NCI-H1930 (cell line): ENCODE results near the gene DHX30.
"Not testable (repeated sequence)": the region's sequence is repeated elsewhere in the genome, so short reads cannot be mapped to it uniquely, and the experiment has no call there.

Source experiments
- DNase-seq, 2 experiments: peaks; one replicate each; lab custom pipeline; 2025; lab: John Stamatoyannopoulos, UW

DHX30 gene, protein sequence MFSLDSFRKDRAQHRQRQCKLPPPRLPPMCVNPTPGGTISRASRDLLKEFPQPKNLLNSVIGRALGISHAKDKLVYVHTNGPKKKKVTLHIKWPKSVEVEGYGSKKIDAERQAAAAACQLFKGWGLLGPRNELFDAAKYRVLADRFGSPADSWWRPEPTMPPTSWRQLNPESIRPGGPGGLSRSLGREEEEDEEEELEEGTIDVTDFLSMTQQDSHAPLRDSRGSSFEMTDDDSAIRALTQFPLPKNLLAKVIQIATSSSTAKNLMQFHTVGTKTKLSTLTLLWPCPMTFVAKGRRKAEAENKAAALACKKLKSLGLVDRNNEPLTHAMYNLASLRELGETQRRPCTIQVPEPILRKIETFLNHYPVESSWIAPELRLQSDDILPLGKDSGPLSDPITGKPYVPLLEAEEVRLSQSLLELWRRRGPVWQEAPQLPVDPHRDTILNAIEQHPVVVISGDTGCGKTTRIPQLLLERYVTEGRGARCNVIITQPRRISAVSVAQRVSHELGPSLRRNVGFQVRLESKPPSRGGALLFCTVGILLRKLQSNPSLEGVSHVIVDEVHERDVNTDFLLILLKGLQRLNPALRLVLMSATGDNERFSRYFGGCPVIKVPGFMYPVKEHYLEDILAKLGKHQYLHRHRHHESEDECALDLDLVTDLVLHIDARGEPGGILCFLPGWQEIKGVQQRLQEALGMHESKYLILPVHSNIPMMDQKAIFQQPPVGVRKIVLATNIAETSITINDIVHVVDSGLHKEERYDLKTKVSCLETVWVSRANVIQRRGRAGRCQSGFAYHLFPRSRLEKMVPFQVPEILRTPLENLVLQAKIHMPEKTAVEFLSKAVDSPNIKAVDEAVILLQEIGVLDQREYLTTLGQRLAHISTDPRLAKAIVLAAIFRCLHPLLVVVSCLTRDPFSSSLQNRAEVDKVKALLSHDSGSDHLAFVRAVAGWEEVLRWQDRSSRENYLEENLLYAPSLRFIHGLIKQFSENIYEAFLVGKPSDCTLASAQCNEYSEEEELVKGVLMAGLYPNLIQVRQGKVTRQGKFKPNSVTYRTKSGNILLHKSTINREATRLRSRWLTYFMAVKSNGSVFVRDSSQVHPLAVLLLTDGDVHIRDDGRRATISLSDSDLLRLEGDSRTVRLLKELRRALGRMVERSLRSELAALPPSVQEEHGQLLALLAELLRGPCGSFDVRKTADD

GRCh38 chr3:47802734-47803479 is at the start of gene DHX30:
Gene DHX30, plus strand, starts transcription at chr3:47803138. Its CDS starts 7,546 bp downstream, at chr3:47810684.
- DNase-seq = peak; percentile 49 to 64

DNA sequence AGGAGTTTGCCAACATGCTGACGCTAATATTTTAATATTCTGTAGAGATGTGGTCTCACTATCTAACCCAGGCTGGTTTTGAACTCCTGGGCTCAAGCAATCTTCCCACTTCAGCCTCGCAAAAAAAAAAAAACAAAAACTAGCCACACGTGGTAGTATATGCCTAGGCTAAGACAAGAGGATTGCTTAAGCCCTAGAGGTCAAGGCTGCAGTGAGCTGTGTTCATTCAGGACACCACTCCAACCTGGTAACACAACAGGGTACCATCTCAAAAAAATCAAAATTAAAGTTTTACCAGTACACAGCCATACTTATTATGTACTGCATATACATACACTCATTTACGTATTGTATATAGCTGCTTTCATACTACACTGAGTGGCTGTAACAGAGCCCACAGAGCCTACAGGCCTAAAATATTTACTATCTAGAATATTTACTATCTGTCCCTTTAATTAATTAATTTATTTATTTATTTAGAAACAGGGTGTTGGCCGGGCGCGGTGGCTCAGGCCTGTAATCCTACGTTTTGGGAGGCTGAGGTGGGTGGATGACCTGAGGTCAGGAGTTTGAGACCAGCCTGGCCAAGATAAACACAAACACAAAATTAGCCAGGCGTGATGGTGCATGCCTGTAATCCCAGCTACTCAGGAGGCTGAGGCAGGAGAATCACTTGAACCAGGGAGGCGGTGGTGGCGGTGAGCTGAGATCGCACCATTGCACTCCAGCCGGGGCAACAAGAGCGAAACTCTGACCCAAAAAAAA is 44.5 kb upstream of the DHX30 start:
- no peak for DNase-seq

- not testable (repeated sequence) for DNase-seq
These were observed 42.7 kb upstream of the DHX30 start for GRCh38 chr3:47760207-47760606.

DNA sequence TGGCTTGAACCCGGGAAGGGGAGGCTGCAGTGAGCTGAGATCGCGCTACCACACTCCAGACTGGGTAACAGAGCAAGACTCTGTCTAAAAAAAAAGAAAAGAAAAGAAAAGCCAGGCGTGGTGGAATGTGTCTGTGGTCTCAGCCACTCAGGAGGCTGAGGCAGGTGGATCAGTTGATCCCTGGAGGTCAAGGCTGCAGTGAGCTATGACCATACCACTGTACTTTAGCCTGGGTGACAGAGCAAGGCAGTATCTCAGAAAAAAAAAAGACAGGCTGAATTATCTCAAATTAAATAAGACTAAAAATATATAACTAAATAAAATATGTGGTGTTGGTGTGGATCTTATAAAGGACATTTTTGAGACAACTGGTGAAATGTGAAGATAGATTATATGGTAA is 41.9 kb upstream of the DHX30 start:
- DNase-seq = no peak

- no peak for DNase-seq
These were observed 40.7 kb upstream of the DHX30 start for GRCh38 chr3:47762233-47762632.

DNA sequence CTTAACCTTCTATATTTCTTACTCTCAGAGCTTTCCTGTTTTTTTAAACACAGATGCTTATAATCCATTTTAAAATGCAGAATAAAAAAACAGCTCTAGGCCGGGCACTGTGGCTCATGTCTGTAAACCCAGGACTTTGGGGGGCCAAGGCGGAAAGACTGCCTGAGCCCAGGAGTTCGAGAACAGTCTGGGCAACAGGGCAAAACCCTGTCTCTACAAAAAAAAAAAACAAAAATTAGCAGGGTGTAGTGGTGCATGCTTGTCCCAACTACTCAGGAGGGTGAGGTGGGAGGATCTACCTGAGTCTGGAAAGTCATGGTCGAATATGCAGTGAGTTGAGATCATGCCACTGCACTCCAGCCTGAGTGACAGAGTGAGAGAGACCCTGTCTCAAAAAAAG is 36.8 kb upstream of the DHX30 start:
- no peak for DNase-seq

GRCh38 chr3:47772047-47772446 is 30.9 kb upstream of the DHX30 start:
- DNase-seq = no peak

GRCh38 chr3:47772788-47773187 is 30.1 kb upstream of the DHX30 start:
- DNase-seq = no peak

- no peak for DNase-seq
These were observed 24.2 kb upstream of the DHX30 start for GRCh38 chr3:47778746-47779145.

DNA sequence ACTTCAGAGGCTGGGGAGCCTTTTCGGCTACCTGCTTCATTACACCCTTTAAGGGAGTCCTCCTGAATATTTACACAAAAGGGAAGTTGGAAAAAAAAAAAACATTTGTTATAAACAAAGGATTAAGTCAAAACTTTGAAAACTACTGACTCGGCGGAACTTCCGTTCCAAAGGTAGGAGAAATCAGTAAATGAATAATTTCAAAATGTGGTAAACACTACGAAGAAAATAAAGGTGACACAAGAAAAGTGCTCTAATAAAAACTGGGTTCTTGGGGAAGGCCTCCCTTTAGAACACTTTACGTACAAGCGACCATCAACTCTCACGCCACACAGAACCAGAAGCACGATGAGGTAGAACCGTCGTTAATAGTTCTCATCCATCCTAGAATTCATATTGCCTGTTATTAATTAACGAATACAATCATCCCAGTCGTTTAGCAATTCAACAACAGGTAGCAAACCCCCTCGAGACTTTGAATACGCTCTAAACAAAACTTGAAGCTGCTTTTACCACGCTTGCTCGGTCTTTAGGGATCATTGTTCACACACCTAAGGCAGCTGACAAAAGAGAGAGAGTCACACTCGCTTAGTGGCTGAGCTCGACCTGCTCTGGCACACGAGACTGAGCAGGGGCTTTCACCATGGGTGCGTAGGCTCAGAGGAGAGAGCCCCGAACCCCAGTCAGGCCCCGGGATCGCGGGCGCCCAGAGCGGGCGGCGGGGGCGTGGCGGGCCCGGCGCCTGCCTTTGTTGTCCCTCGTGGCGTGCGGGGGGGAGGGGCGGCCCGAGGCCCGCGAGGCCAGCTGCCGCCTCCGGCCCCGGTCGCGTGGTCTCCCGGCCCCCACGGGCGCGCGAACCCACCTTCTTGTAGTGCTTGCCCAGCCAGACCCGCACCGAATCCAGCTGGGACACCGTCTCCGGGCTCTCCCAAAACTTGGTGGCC is 21.9 kb upstream of the DHX30 start:
- peak in 1 of 2 experiments; percentile 19 for DNase-seq

DNA sequence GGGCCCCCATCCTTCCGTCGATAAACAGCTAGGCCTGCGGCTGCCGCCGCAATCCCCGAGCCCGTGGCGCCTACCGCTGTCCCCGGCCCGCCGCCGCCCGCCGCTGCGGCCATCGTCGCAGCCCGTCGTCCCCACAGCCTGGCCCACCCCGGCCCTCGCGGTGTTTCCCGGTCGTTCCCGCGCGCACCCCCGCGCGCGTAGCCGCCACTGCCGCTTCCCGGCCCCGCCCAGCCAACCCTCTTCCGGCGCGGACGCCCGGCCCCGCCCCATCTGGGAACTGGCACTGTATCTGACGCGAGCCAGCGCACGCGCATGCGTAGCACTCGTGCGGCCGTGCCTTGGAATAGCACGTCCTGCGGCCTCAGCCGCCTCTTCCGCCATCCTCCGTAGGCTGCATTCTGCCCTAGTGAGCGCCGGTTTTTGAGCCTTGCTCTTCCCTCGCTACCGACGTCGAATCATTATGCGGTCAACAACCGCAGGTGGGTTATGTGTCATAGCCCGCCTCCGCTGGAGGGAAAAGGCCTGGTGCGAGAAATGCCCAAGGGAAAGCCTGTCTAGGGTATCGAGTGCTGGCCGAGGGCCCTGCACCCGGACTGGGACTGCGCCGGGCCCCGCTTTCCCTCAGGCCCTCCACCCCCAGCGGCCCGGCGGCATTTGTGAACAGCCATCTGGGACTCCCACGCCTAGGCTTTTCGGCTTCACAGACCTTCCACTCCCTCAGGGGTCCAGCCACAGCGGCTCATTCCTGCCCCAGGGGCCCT is 21.1 kb upstream of the DHX30 start, which contains the start of gene SMARCC1:
SMARCC1 (minus strand) TSS at position 209 of the 761 bp plus-strand sequence; CDS start at position 113, 96 bp downstream.
- DNase-seq = peak; percentile 84 to 90

DNA sequence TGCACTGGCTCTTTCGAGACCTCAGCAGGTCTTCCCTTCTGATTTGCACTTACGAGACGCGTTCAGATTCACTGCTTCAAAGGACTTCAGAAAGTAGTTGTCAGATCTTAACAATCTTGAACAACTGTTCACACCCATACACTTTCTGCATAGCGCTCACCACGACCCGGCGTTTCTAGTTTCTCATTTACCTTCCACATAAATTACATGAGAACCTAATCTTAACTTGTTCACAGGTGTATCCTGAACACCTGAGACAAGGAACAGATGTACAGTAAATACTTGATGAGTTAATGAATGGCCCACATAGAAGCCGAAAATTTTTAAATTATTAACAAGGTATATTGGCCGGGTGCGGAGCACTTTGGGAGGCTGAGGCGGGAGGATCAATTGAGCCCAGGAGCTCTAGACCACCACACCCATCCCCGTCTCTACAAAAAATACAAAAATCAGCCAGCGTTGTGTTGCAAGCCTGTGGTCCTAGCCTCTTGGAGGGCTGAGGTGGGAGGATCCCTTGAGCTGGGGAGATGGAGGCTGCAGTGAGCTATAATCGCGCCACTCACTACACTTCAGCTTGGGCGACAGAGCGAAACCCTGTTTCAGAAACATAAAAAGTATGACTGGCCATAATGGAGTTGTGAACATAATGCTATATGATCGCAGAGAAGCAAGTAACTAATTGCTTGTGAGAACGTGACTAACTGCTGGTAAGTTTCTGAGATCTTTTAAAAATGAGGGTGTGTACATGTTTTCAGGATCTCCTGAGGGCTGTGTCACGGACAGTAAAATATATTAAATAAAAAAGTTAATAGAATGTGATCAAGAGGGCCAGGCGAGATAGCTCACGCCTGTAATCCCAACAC is 20.3 kb upstream of the DHX30 start:
- DNase-seq = no peak

DNA sequence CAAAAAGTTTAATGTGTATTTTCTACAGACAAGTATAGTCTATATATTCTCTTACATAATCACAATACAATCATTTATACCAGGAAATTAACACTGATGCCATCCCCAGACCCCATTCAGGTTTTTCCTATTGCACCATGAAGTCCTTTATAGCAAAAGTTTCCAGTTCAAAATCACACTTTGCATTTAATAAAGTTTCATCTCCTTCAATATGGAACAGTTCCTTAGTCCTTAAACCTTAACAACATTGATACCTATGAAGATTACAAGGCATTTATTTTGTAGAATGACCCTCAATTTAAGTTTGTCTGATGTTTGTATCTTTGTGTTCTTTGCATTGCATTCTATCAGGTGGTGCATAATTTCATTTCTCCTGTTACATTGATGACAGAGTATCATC is 19.3 kb upstream of the DHX30 start:
- DNase-seq = no peak

DNA sequence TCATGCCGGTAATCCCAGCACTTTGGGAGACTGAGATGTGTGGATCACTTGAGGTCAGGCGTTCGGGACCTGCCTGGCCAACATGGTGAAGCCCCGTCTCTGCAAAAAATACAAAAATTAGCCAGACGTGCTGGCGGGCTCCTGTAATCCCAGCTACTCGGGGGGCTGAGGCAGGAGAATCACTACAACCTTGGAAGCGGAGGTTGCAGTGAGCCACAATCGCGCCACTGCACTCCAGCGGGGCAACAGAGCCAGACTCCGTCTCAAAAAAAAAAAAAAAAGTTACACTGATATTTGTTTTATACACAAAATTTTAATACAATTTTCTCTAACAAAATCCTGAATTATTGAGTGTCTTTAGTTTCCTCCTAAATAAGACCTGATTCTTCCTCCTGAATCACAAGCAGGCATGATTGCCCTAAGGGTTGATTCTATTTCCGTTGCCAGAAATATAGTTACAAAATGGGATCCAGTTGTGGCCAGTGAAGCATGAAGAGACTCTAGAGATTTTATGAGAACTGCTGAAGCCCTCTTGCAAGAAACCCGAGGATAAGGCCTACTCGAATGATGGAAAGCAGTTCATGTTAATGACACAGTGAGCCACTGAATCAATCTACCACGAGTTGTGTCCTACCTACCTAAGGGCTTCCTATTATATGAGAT is 11.6 kb upstream of the DHX30 start:
- DNase-seq = no peak

DNA sequence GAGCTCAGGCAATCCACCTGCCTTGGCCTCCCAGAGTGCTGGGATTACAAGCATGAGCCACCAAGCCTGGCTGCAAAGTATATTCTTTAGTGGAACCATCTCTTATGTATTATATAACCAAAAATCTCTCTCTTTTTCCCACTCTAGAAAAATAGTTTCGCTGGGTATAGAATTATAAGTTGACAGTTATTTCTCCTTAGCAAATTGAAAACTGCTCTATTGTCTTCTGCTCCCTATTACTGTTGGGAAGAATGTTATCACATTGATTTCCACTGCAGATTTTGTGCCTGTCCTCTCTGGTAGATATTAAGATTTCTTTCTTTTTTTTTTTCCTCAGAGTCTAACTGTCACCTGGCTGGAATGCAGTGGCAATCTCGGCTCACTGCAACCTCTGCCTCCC is 10.2 kb upstream of the DHX30 start:
- no peak for DNase-seq

DNA sequence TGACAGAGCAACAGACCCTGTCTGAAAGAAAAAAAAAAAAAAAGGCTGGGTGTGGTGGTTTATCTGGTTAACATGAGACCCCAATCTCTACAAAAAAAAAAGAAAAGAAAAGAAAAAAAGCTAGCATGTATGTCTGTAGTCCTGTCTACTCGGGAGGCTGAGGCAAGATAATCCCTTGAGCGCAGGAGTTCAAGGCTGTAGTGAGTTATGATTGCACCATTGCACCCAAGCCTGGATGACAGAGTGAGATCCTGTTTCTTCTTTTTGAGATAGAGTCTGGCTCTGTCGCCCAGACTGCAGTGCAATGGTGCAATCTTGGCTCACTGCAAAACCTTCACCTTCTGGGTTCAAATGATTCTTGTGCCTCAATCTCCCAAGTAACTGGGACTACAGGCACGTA is 8.4 kb upstream of the DHX30 start:
- DNase-seq = no peak

- no peak for DNase-seq
These were observed 3.2 kb upstream of the DHX30 start for GRCh38 chr3:47799733-47800132.
